H1 (cell line): ENCODE results near the gene PMEPA1. TPM values are rescaled to one million over a fixed set of nuclear protein-coding genes. Genes with fewer than 3 reads are reported as not detected.

Source experiments
- CTCF ChIA-PET: fragments of 300-600 bp; sonication (Branson Sonifier 250); formaldehyde crosslinking; loops from one replicate; lab custom pipeline; 2021; ENCODE audit not compliant: partially characterized antibody; lab: Charles Lee
- POLR2A ChIA-PET: fragments of 300-600 bp; sonication (Branson Sonifier 250); formaldehyde crosslinking; loops from one replicate; lab custom pipeline; 2021; ENCODE audit warnings: inconsistent platforms; ENCODE audit not compliant: partially characterized antibody; lab: Charles Lee
- DNase-seq, 2 experiments: peaks; one replicate each; pipeline versions ENCODE4 v3.0.0 to v3.0.0-alpha.2; 2010 to 2022; ENCODE audit warnings: low spot score in 2 of 2, low read depth in 1 of 2, mixed read lengths in 1 of 2
- FAIRE-seq: peaks from 2 replicates; lab custom pipeline; 2011; peaks lifted over from hg19 to GRCh38; lab: Jason Lieb, UNC
- H2AFZ ChIP-seq: 2 replicates; pipeline ENCODE4 v1.8.1; 2012; ENCODE audit warnings: low read length, inconsistent platforms
- H2AK5ac ChIP-seq: 2 replicates; pipeline ENCODE4 v1.6.1; 2013; ENCODE audit warnings: low read depth, low read length
- H2BK120ac ChIP-seq: replicated peaks from 2 replicates; pipeline ENCODE3; 2013; ENCODE audit warnings: low read depth, low read length, inconsistent platforms
- H2BK12ac ChIP-seq: 2 replicates; pipeline ENCODE4 v1.6.1; 2013; ENCODE audit warnings: low read depth, low read length
- H2BK15ac ChIP-seq: 2 replicates; pipeline ENCODE4 v1.6.1; 2013; ENCODE audit warnings: low read length
- H2BK20ac ChIP-seq: 2 replicates; pipeline ENCODE4 v1.6.1; 2013; ENCODE audit warnings: low read length
- H2BK5ac ChIP-seq: 2 replicates; pipeline ENCODE4 v1.6.1; 2013; ENCODE audit warnings: low read depth, low read length
- H3K14ac ChIP-seq: 2 replicates; pipeline ENCODE4 v1.6.1; 2013; ENCODE audit warnings: inconsistent platforms; ENCODE audit not compliant: insufficient read length
- H3K18ac ChIP-seq: 2 replicates; pipeline ENCODE4 v1.6.1; 2013; ENCODE audit warnings: low read length; ENCODE audit errors: extremely low read depth
- H3K23ac ChIP-seq: 2 replicates; pipeline ENCODE4 v1.6.1; 2013; ENCODE audit warnings: inconsistent platforms; ENCODE audit not compliant: insufficient read length
- H3K23me2 ChIP-seq: 2 replicates; pipeline ENCODE4 v1.6.1; 2013; ENCODE audit warnings: low read depth, low read length
- H3K27ac ChIP-seq: 2 replicates; pipeline ENCODE4 v1.6.1; 2011; ENCODE audit warnings: low read depth, low read length, inconsistent platforms
- H3K27me3 ChIP-seq, 4 experiments: replicated peaks in 1 of 4; 1 replicate in 1 of 4; 2 replicates in 3 of 4; pipeline versions ENCODE4 v1.6.1 to v1.8.1; 2011 to 2013; ENCODE audit warnings: low read length in 3 of 4, mild to moderate bottlenecking in 3 of 4, inconsistent platforms in 2 of 4, mixed read lengths in 2 of 4, moderate library complexity in 1 of 4; ENCODE audit not compliant: control insufficient read depth in 3 of 4, insufficient read depth in 3 of 4; ENCODE audit errors: extremely low read depth in 1 of 4
- H3K36me3 ChIP-seq, 4 experiments: 2 replicates each; pipeline versions ENCODE4 v1.6.1 to v1.8.1; 2011 to 2013; ENCODE audit warnings: mild to moderate bottlenecking in 4 of 4, low read length in 3 of 4, moderate library complexity in 2 of 4, control low read depth in 1 of 4, inconsistent platforms in 1 of 4; ENCODE audit not compliant: insufficient read depth in 4 of 4, control insufficient read depth in 2 of 4
- H3K4ac ChIP-seq: replicated peaks from 2 replicates; pipeline ENCODE3; 2013; ENCODE audit warnings: low read length, low read depth, mixed read lengths, inconsistent platforms; ENCODE audit not compliant: insufficient read length
- H3K4me1 ChIP-seq, 4 experiments: replicated peaks in 1 of 4; 1 replicate in 1 of 4; 2 replicates in 3 of 4; pipeline versions ENCODE4 v1.6.1 to v1.8.1; 2011 to 2013; ENCODE audit warnings: low read length in 3 of 4, inconsistent platforms in 2 of 4, mixed read lengths in 1 of 4; ENCODE audit not compliant: insufficient read depth in 4 of 4, control insufficient read depth in 3 of 4
- H3K4me2 ChIP-seq, 2 experiments: 2 replicates each; pipeline versions ENCODE4 v1.6.1 to v1.8.1; 2011 to 2013; ENCODE audit warnings: low read depth in 2 of 2, low read length in 2 of 2, control low read depth in 1 of 2, inconsistent platforms in 1 of 2, mild to moderate bottlenecking in 1 of 2; ENCODE audit not compliant: insufficient read depth in 1 of 2
- H3K4me3 ChIP-seq, 4 experiments: fragments of 200-600, 300-600 bp in 1 of 4; sonication (generic), shearing (Covaris generic), sonication (Bioruptor Twin) in 1 of 4; 2 replicates each; pipeline versions ENCODE4 v1.5.1 to v1.8.1; 2011 to 2016; ENCODE audit warnings: low read length in 4 of 4, low read depth in 3 of 4, control low read depth in 2 of 4, inconsistent platforms in 2 of 4, mild to moderate bottlenecking in 2 of 4, mixed read lengths in 1 of 4, moderate library complexity in 1 of 4; ENCODE audit not compliant: insufficient read depth in 2 of 4; ENCODE audit errors: extremely low read depth in 1 of 4
- H3K56ac ChIP-seq: replicated peaks from 2 replicates; pipeline ENCODE3; 2013; ENCODE audit warnings: low read depth, mild to moderate bottlenecking, mixed read lengths, low read length, inconsistent platforms; ENCODE audit not compliant: insufficient read length
- H3K79me1 ChIP-seq: 2 replicates; pipeline ENCODE4 v1.6.1; 2013; ENCODE audit warnings: low read depth, low read length, control low read depth
- H3K79me2 ChIP-seq, 2 experiments: 2 replicates each; pipeline versions ENCODE4 v1.6.1 to v1.8.1; 2012 to 2013; ENCODE audit warnings: low read length in 2 of 2, mild to moderate bottlenecking in 2 of 2, inconsistent platforms in 1 of 2; ENCODE audit not compliant: insufficient read depth in 2 of 2, control insufficient read depth in 1 of 2
- H3K9ac ChIP-seq, 4 experiments: replicated peaks in 1 of 4; 1 replicate in 1 of 4; 2 replicates in 3 of 4; pipeline versions ENCODE4 v1.6.1 to v1.8.1; 2011 to 2013; ENCODE audit warnings: low read depth in 3 of 4, low read length in 3 of 4, control low read depth in 2 of 4, mild to moderate bottlenecking in 2 of 4, moderate library complexity in 2 of 4, inconsistent platforms in 1 of 4; ENCODE audit errors: extremely low read depth in 1 of 4
- H3K9me3 ChIP-seq, 2 experiments: 2 replicates each; pipeline versions ENCODE4 v1.6.1 to v1.8.1; 2012 to 2013; ENCODE audit warnings: mild to moderate bottlenecking in 2 of 2, moderate library complexity in 2 of 2, control low read depth in 1 of 2, inconsistent platforms in 1 of 2, low read depth in 1 of 2, low read length in 1 of 2, mixed read lengths in 1 of 2; ENCODE audit not compliant: insufficient read depth in 2 of 2
- H4K20me1 ChIP-seq, 2 experiments: replicated peaks in 1 of 2; 2 replicates each; pipeline versions ENCODE3 to v1.8.1; 2011 to 2013; ENCODE audit warnings: inconsistent platforms in 2 of 2, low read length in 2 of 2, mild to moderate bottlenecking in 1 of 2; ENCODE audit not compliant: insufficient read depth in 2 of 2, control insufficient read depth in 1 of 2
- H4K5ac ChIP-seq: 2 replicates; pipeline ENCODE4 v1.6.1; 2013; ENCODE audit warnings: low read length, low read depth, mixed read lengths, inconsistent platforms; ENCODE audit not compliant: insufficient read length
- H4K8ac ChIP-seq: 2 replicates; pipeline ENCODE4 v1.8.0; 2013; ENCODE audit warnings: mild to moderate bottlenecking, moderate library complexity, low read length, inconsistent platforms; ENCODE audit not compliant: insufficient read depth; ENCODE audit errors: extremely low read depth
- H4K91ac ChIP-seq: replicated peaks from 2 replicates; pipeline ENCODE3; 2013; ENCODE audit warnings: low read length, mixed read lengths, inconsistent platforms; ENCODE audit not compliant: insufficient read length
- CBX8 ChIP-seq: fragments of 300-800, 300-1000 bp; sonication (generic); IDR thresholded peaks from 2 replicates; pipeline ENCODE4 v1.7.1; 2016; ENCODE audit warnings: low read depth, low read length, borderline replicate concordance
- CTBP2 ChIP-seq: IDR thresholded peaks from 2 replicates; pipeline ENCODE4 v1.7.0; 2011; ENCODE audit warnings: borderline replicate concordance, mild to moderate bottlenecking, moderate library complexity, mixed read lengths, low read length; ENCODE audit not compliant: insufficient read depth, insufficient read length
- JUN ChIP-seq: IDR thresholded peaks from 2 replicates; pipeline ENCODE4 v1.6.1; 2011; ENCODE audit warnings: low read depth, mild to moderate bottlenecking, improper control_type of control experiment, low read length
- JUND ChIP-seq: IDR thresholded peaks from 2 replicates; pipeline ENCODE4 v1.6.1; 2011; ENCODE audit warnings: mild to moderate bottlenecking, improper control_type of control experiment, low read length
- NANOG ChIP-seq: IDR thresholded peaks from 2 replicates; pipeline ENCODE4 v1.6.1; 2011; ENCODE audit warnings: low read length, low read depth, mild to moderate bottlenecking, inconsistent platforms; ENCODE audit not compliant: insufficient read depth, poor library complexity, severe bottlenecking
- POU5F1 ChIP-seq: IDR thresholded peaks from 2 replicates; pipeline ENCODE4 v1.6.1; 2011; ENCODE audit warnings: low read depth, mild to moderate bottlenecking, low read length, moderate library complexity
- RXRA ChIP-seq: IDR thresholded peaks from 2 replicates; pipeline ENCODE4 v1.6.1; 2011; ENCODE audit warnings: low read depth, mild to moderate bottlenecking, low read length, moderate library complexity; ENCODE audit not compliant: insufficient read depth
- USF2 ChIP-seq: IDR thresholded peaks from 2 replicates; pipeline ENCODE4 v1.6.1; 2011; ENCODE audit warnings: low read length, improper control_type of control experiment
- WGBS, 2 experiments: shearing (Covaris generic) in 1 of 2; methylation state at CpG; one replicate each; pipeline versions ENCODE4 v1.1.6 to v1.1.7; 2013 to 2015; ENCODE audit warnings: low lambda C conversion rate in 2 of 2, mixed read lengths in 2 of 2, inconsistent platforms in 1 of 2, low coverage in 1 of 2, missing lambda C conversion rate in 1 of 2; ENCODE audit not compliant: insufficient replicate concordance in 2 of 2, insufficient coverage in 1 of 2, insufficient read length in 1 of 2; ENCODE audit errors: extremely low coverage in 1 of 2, missing lambda C conversion rate in 1 of 2; 5-methylcytosine and 5-hydroxymethylcytosine counted together
- polyA plus RNA-seq, 7 experiments: library from polyadenylated mRNA; depleted of rRNA in 3 of 7; stranded (reverse) in 5 of 7; unstranded in 2 of 7; fragments of >200 nt in 5 of 7; fragments of 200-250 nt in 2 of 7; gene quantifications; 1 replicate in 5 of 7; 2 replicates in 1 of 7; 4 replicates in 1 of 7; pipeline versions ENCODE4 v1.2.1 to v1.2.3, GENCODE V29; 2011 to 2013; ENCODE audit warnings: missing spikeins in 2 of 7, mixed read lengths in 2 of 7
- total RNA-seq: library from RNA; stranded (reverse); fragmentation: NEBNext Ultra II Directional; extraction: Animal tissue kit (Norgen Biotek cat#: 25700); gene quantifications from 2 replicates; pipeline ENCODE4 v1.2.1, GENCODE V29; 2021

PMEPA1 gene
- total and polyA plus RNA-seq, 2 of the 8 experiments (the other 6 are each of a cell fraction or from before 2014, with no cell fraction given), result 12.7 to 20.5 TPM

DNA sequence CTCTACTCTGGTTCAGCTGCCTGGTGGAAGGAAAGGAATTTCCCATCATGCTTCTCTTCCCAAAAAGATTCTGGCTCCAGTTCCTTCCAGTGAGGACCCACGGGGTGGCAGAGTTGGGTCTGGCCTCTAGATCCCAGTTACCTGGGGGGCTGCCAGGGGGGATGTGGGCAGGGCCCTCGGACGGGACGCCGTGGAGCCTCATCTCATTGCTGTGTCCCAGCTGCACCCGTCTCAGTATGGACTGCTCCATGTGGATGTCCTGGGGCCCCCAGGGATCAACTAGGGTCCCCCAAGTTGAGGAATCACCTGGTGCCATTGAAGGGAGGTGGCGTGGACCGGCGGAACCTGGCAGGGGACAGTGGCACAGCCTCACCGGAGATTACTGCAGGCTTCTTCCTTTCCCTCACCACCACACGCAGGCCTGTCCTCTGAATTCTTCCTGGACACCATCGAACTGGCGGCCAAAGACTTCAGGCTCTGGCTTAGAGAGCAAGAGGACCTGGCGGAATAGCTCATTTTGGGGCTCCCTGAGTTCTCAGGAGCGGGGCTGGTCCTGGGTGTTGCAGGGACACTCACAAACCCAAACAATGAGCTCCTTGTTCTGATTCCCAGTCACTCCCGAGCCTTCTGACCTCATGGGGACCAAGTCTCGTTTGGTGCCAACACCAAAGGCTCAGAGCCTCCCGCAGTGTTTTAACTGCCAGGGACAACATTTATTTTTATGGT is 98.1 kb downstream of the PMEPA1 start:
- DNase-seq (no peak), FAIRE-seq (no peak)
- no peak overlapping the region for H2BK12ac ChIP-seq
- no peak overlapping the region for H3K27ac ChIP-seq
- no peaks in the 10 kb centered on the region for H3K27me3 ChIP-seq
- H3K4me3 ChIP-seq, result no peak overlapping the region
- H4K20me1 ChIP-seq, result no peaks in the 10 kb centered on the region
- H3K9me3 ChIP-seq, result no peaks in the 10 kb centered on the region
- no peak overlapping the region for H2BK5ac ChIP-seq
- H2BK20ac ChIP-seq, result no peak overlapping the region
- H4K91ac ChIP-seq, result no peak overlapping the region
- no peak overlapping the region for H2BK15ac ChIP-seq
- no peak overlapping the region for H3K4me2 ChIP-seq
- CTCF ChIA-PET, result interaction anchor here (0.8 to 3.8 kb wide), 6 partner anchors 10 to 596 kb away, joined by 3 to 23 read pairs (median 4); no protein-coding TSS in a partner anchor
- H4K8ac ChIP-seq, result no peak overlapping the region
- H3K23me2 ChIP-seq, result no peaks in the 10 kb centered on the region
- H4K5ac ChIP-seq, result no peak overlapping the region
- no peak overlapping the region for H2BK120ac ChIP-seq
- H3K36me3 ChIP-seq, result no peaks in the 10 kb centered on the region
- TF ChIP-seq USF2 (no peak), CTBP2 (no peak), RXRA (no peak), NANOG (no peak), CBX8 (no peak), POU5F1 (no peak), JUN (no peak), JUND (no peak)
- H3K79me1 ChIP-seq, result no peaks in the 10 kb centered on the region
- H3K56ac ChIP-seq, result no peak overlapping the region
- 86% methylated on average over 14 of the region's 18 CpGs; no CpG with 5 or more reads in 1 of the 2 experiments for WGBS, 2 experiments
- no peaks in the 10 kb centered on the region for H3K79me2 ChIP-seq
- H2AK5ac ChIP-seq, result no peak overlapping the region
- H3K14ac ChIP-seq, result no peak overlapping the region
- POLR2A ChIA-PET, result no interaction called here
- H3K18ac ChIP-seq, result no peak overlapping the region
- H3K4ac ChIP-seq, result no peak overlapping the region
- H3K9ac ChIP-seq, result no peak overlapping the region
- no peak overlapping the region for H2AFZ ChIP-seq
- H3K23ac ChIP-seq, result no peak overlapping the region
- peaks cover 0 to 1% (median 0%) of the 10 kb centered on the region in 4 experiments; a peak in 1 of 7 replicates for H3K4me1 ChIP-seq
